Motor neuron (in vitro differentiated cells): ENCODE measurements around the gene PDE4D. TPM values are rescaled to one million over a fixed set of nuclear protein-coding genes. Genes with fewer than 3 reads are reported as not detected.

Experiments used
- ATAC-seq, 8 experiments: fragments of 200-7000 bp; cut with Tn5 transposase; replicated peaks in 6 of 8; 2 replicates each; pipeline ENCODE4 v1.8.0; 2021; ENCODE audit warnings: mild to moderate bottlenecking in 8 of 8, moderate library complexity in 8 of 8
- H3K27ac ChIP-seq, 2 donors: fragments of 250-450 bp; sonication (Bioruptor Pico); 2 replicates each; pipeline ENCODE4 v1.9.0; 2021; ENCODE audit warnings: antibody characterized with exemption in 2 of 2, mild to moderate bottlenecking in 2 of 2, moderate library complexity in 1 of 2
- H3K4me1 ChIP-seq, 2 donors: fragments of 250-450 bp; sonication (Bioruptor Pico); replicated peaks in 1 of 2; 2 replicates each; pipeline ENCODE4 v1.6.1; 2021; ENCODE audit warnings: antibody characterized with exemption in 2 of 2, mild to moderate bottlenecking in 2 of 2, moderate library complexity in 1 of 2
- H3K4me3 ChIP-seq, 5 donors: fragments of 250-450 bp; sonication (Bioruptor Pico); 2 replicates each; pipeline ENCODE4 v1.9.0; 2021; ENCODE audit warnings: antibody characterized with exemption in 5 of 5, mild to moderate bottlenecking in 5 of 5, moderate library complexity in 4 of 5
- WGBS, 10 experiments: fragments of 450-650 bp; shearing (Covaris generic); methylation state at CpG; one replicate each; pipeline ENCODE4 v1.0.0; 2022; 5-methylcytosine and 5-hydroxymethylcytosine counted together
- in situ Hi-C, 9 experiments: fragments of 400-800 bp; cut with MboI; loops; one replicate each; pipeline ENCODE4 v1.15.0; 2021; ENCODE audit warnings: low sequenced_read_pairs in 9 of 9, low pct_unique_long_range_greater_than_20kb in 2 of 9; ENCODE audit not compliant: unreplicated experiment in 9 of 9
- total RNA-seq, 8 experiments: library from RNA; unstranded; fragments of 300-600 nt; gene quantifications; 2 replicates each; pipeline versions ENCODE4 v1.2.3 to v1.2.4, GENCODE V29; 2022

PDE4D gene
- total RNA-seq, 8 experiments from 2014 or later, result 10.1 to 57.2 (median 23.7) TPM

- no peaks in the 10 kb centered on the region for H3K4me1 ChIP-seq
- ATAC-seq, result peak in 5 of 8 experiments; percentile 48 to 81 (median 80)
- in situ Hi-C loops, result no loop called here
- no peak overlapping the region for H3K4me3 ChIP-seq
- H3K27ac ChIP-seq, result no peak overlapping the region
- 29 to 100% (median 84%) methylated on average over 1 to 2 of the region's 2 CpGs; no CpG with 5 or more reads in 1 of the 10 experiments for WGBS, 10 experiments
Measured at GRCh38 chr5:58940446-58940845, 953.1 kb downstream of the PDE4D start.

- no peaks in the 10 kb centered on the region for H3K4me1 ChIP-seq
- no peak for ATAC-seq
- no peak overlapping the region for H3K4me3 ChIP-seq
- in situ Hi-C loops, result no loop called here
- WGBS, 10 experiments, result 40 to 100% (median 70%) methylated on average over 1 of the region's 1 CpG; no CpG with 5 or more reads in 2 of the 10 experiments
- no peak overlapping the region for H3K27ac ChIP-seq
Measured at GRCh38 chr5:58939664-58940063, 953.9 kb downstream of the PDE4D start.

- in situ Hi-C loops, result no loop called here
- Histone ChIP-seq H3K27ac (no peak overlapping the region), H3K4me1 (peaks cover 0 to 3% of the 10 kb centered on the region in 2 donors), H3K4me3 (no peak overlapping the region)
- WGBS, 10 experiments, result 53 to 100% (median 89%) methylated on average over 2 to 10 of the region's 10 CpGs
- ATAC-seq, result no peak
Measured at GRCh38 chr5:58938563-58939424, 954.7 kb downstream of the PDE4D start.

- WGBS, 10 experiments, result 60 to 100% (median 90%) methylated on average over 1 to 5 of the region's 19 CpGs; no CpG with 5 or more reads in 5 of the 10 experiments
- H3K4me1 ChIP-seq, result peaks cover 0 to 3% of the 10 kb centered on the region in 2 donors
- no peak overlapping the region for H3K27ac ChIP-seq
- H3K4me3 ChIP-seq, result no peak overlapping the region
- no peak for ATAC-seq
- in situ Hi-C loops, result no loop called here
Measured at GRCh38 chr5:58937031-58937681, 956.4 kb downstream of the PDE4D start.

GRCh38 chr5:58934629-58935097 is 958.9 kb downstream of the PDE4D start:
- in situ Hi-C loops, result no loop called here
- WGBS, 10 experiments, result 0 to 100% (median 58%) methylated on average over 1 to 3 of the region's 3 CpGs; no CpG with 5 or more reads in 2 of the 10 experiments
- no peak for ATAC-seq
- Histone ChIP-seq H3K27ac (no peak overlapping the region), H3K4me3 (no peak overlapping the region), H3K4me1 (peaks cover 0 to 3% of the 10 kb centered on the region in 2 donors)

GRCh38 chr5:58933891-58934628 is 959.5 kb downstream of the PDE4D start:
- H3K4me1 ChIP-seq, result peaks cover 0 to 3% of the 10 kb centered on the region in 2 donors
- no peak overlapping the region for H3K27ac ChIP-seq
- 29 to 100% (median 69%) methylated on average over 1 to 4 of the region's 6 CpGs; no CpG with 5 or more reads in 4 of the 10 experiments for WGBS, 10 experiments
- ATAC-seq, result peak in 3 of 8 experiments; percentile 18 to 28 (median 18)
- in situ Hi-C loops, result no loop called here
- no peak overlapping the region for H3K4me3 ChIP-seq

GRCh38 chr5:58932057-58932612 is 961.4 kb downstream of the PDE4D start:
- peak in 3 of 8 experiments; percentile 32 to 87 (median 86) for ATAC-seq
- H3K4me1 ChIP-seq, result peaks cover 0 to 3% of the 10 kb centered on the region in 2 donors
- H3K27ac ChIP-seq, result no peak overlapping the region
- in situ Hi-C loops, result no loop called here
- H3K4me3 ChIP-seq, result no peak overlapping the region
- 32 to 100% (median 76%) methylated on average over 1 to 4 of the region's 4 CpGs for WGBS, 10 experiments

GRCh38 chr5:58930520-58930919 is 963.0 kb downstream of the PDE4D start:
- in situ Hi-C loops, result no loop called here
- H3K27ac ChIP-seq, result no peak overlapping the region
- no peak overlapping the region for H3K4me3 ChIP-seq
- peaks cover 0 to 3% of the 10 kb centered on the region in 2 donors for H3K4me1 ChIP-seq
- ATAC-seq, result no peak
- 30 to 90% (median 71%) methylated on average over 1 to 3 of the region's 3 CpGs; no CpG with 5 or more reads in 3 of the 10 experiments for WGBS, 10 experiments

GRCh38 chr5:58929726-58930125 is 963.8 kb downstream of the PDE4D start:
- in situ Hi-C loops, result no loop called here
- H3K4me3 ChIP-seq, result no peak overlapping the region
- 40 to 100% (median 88%) methylated on average over 1 of the region's 1 CpG; no CpG with 5 or more reads in 5 of the 10 experiments for WGBS, 10 experiments
- H3K27ac ChIP-seq, result no peak overlapping the region
- no peak for ATAC-seq
- H3K4me1 ChIP-seq, result peaks cover 0 to 3% of the 10 kb centered on the region in 2 donors

- Histone ChIP-seq H3K4me1 (no peaks in the 10 kb centered on the region), H3K4me3 (no peak overlapping the region), H3K27ac (no peak overlapping the region)
- WGBS, 10 experiments, result 6 to 100% (median 65%) methylated on average over 1 to 2 of the region's 2 CpGs
- peak in 5 of 8 experiments; percentile 33 to 82 (median 68) for ATAC-seq
- in situ Hi-C loops, result no loop called here
Measured at GRCh38 chr5:58927938-58928337, 965.6 kb downstream of the PDE4D start.

GRCh38 chr5:58927181-58927580 is 966.3 kb downstream of the PDE4D start:
- Histone ChIP-seq H3K4me1 (no peaks in the 10 kb centered on the region), H3K27ac (no peak overlapping the region), H3K4me3 (no peak overlapping the region)
- in situ Hi-C loops, result no loop called here
- 29 to 100% (median 80%) methylated on average over 1 of the region's 2 CpGs; no CpG with 5 or more reads in 1 of the 10 experiments for WGBS, 10 experiments
- no peak for ATAC-seq

- Histone ChIP-seq H3K4me3 (no peak overlapping the region), H3K4me1 (no peaks in the 10 kb centered on the region), H3K27ac (no peak overlapping the region)
- WGBS, 10 experiments, result 15 to 79% (median 41%) methylated on average over 1 to 6 of the region's 6 CpGs
- no peak for ATAC-seq
- in situ Hi-C loops, result no loop called here
Measured at GRCh38 chr5:58926541-58926935, 967.0 kb downstream of the PDE4D start.
